Mesenchymal stem cell (in vitro differentiated cells and primary cell): Measurements from ENCODE around the gene BRD4.
A peak's percentile ranks its signal among the peaks of the same experiment; 100 is the strongest.

Source experiments
- DNase-seq: peaks from one replicate; pipeline ENCODE4 v3.0.0-alpha.2; 2013
- H2AFZ ChIP-seq: one replicate; pipeline ENCODE4 v1.6.1; 2013; ENCODE audit warnings: low read depth, mild to moderate bottlenecking, control low read depth, inconsistent platforms, low read length, moderate library complexity
- H2AK5ac ChIP-seq: 2 replicates; pipeline ENCODE4 v1.6.1; 2013; ENCODE audit warnings: low read length, moderate library complexity, mild to moderate bottlenecking, inconsistent platforms; ENCODE audit not compliant: severe bottlenecking
- H2BK120ac ChIP-seq: one replicate; pipeline ENCODE4 v1.6.1; 2013; ENCODE audit warnings: low read depth, mild to moderate bottlenecking, inconsistent platforms, low read length, moderate library complexity
- H2BK12ac ChIP-seq, 2 experiments: one replicate each; pipeline ENCODE4 v1.6.1; 2013; ENCODE audit warnings: inconsistent platforms in 2 of 2, low read length in 2 of 2, mild to moderate bottlenecking in 2 of 2, moderate library complexity in 2 of 2, control low read depth in 1 of 2
- H2BK15ac ChIP-seq: one replicate; pipeline ENCODE4 v1.6.1; 2013; ENCODE audit warnings: mild to moderate bottlenecking, low read depth, inconsistent platforms; ENCODE audit not compliant: poor library complexity, severe bottlenecking
- H2BK5ac ChIP-seq: 2 replicates; pipeline ENCODE4 v1.6.1; 2013; ENCODE audit warnings: low read depth, mild to moderate bottlenecking, low read length, control low read depth, inconsistent platforms; ENCODE audit not compliant: poor library complexity, severe bottlenecking
- H3K14ac ChIP-seq, 2 experiments: one replicate each; pipeline ENCODE4 v1.6.1; 2013; ENCODE audit warnings: inconsistent platforms in 2 of 2, low read length in 2 of 2, control low read depth in 1 of 2, mild to moderate bottlenecking in 1 of 2, moderate library complexity in 1 of 2
- H3K18ac ChIP-seq, 2 experiments: one replicate each; pipeline ENCODE4 v1.6.1; 2013; ENCODE audit warnings: inconsistent platforms in 2 of 2, low read length in 2 of 2, control low read depth in 1 of 2, low read depth in 1 of 2, mild to moderate bottlenecking in 1 of 2
- H3K23ac ChIP-seq, 2 experiments: one replicate each; pipeline ENCODE4 v1.6.1; 2013; ENCODE audit warnings: inconsistent platforms in 2 of 2, low read length in 2 of 2, mild to moderate bottlenecking in 2 of 2, moderate library complexity in 2 of 2, control low read depth in 1 of 2
- H3K27ac ChIP-seq: 2 replicates; pipeline ENCODE4 v1.5.1; 2013; ENCODE audit warnings: mild to moderate bottlenecking, moderate library complexity, low read length, control low read depth, inconsistent platforms; ENCODE audit not compliant: poor library complexity, severe bottlenecking
- H3K27me3 ChIP-seq, 2 experiments: 2 replicates each; pipeline versions ENCODE4 v1.6.1 to v1.7.0; 2013; ENCODE audit warnings: low read length in 2 of 2, mild to moderate bottlenecking in 2 of 2, moderate library complexity in 2 of 2, control low read depth in 1 of 2, inconsistent platforms in 1 of 2; ENCODE audit not compliant: control insufficient read depth in 1 of 2, insufficient read depth in 1 of 2
- H3K36me3 ChIP-seq, 2 experiments: 2 replicates each; pipeline versions ENCODE4 v1.6.1 to v1.7.0; 2013; ENCODE audit warnings: low read length in 2 of 2, control low read depth in 1 of 2, inconsistent platforms in 1 of 2, low read depth in 1 of 2, mild to moderate bottlenecking in 1 of 2; ENCODE audit not compliant: insufficient read depth in 2 of 2, control insufficient read depth in 1 of 2
- H3K4ac ChIP-seq, 2 experiments: one replicate each; pipeline ENCODE4 v1.6.1; 2013; ENCODE audit warnings: inconsistent platforms in 2 of 2, low read length in 2 of 2, mild to moderate bottlenecking in 2 of 2, moderate library complexity in 2 of 2, control low read depth in 1 of 2, low read depth in 1 of 2
- H3K4me1 ChIP-seq: 2 replicates; pipeline ENCODE4 v1.6.1; 2013; ENCODE audit warnings: low read depth, low read length, control low read depth; ENCODE audit not compliant: control insufficient read depth, insufficient read depth
- H3K4me2 ChIP-seq: 2 replicates; pipeline ENCODE4 v1.6.1; 2013; ENCODE audit warnings: low read length, mild to moderate bottlenecking, inconsistent platforms; ENCODE audit not compliant: poor library complexity, severe bottlenecking
- H3K4me3 ChIP-seq, 2 experiments: 2 replicates each; pipeline versions ENCODE4 v1.5.1 to v1.7.0; 2013; ENCODE audit warnings: low read length in 2 of 2, mild to moderate bottlenecking in 2 of 2, control low read depth in 1 of 2, low read depth in 1 of 2; ENCODE audit not compliant: insufficient read depth in 1 of 2
- H3K79me1 ChIP-seq: replicated peaks from 2 replicates; pipeline ENCODE4 v1.6.1; 2013; ENCODE audit warnings: mild to moderate bottlenecking, control low read depth, low read length, inconsistent platforms; ENCODE audit not compliant: poor library complexity, severe bottlenecking
- H3K9ac ChIP-seq: 2 replicates; pipeline ENCODE4 v1.7.0; 2013; ENCODE audit warnings: mild to moderate bottlenecking, low read length, moderate library complexity
- H3K9me3 ChIP-seq: 2 replicates; pipeline ENCODE4 v1.7.0; 2013; ENCODE audit warnings: mild to moderate bottlenecking, low read length; ENCODE audit not compliant: control insufficient read depth
- H4K8ac ChIP-seq: one replicate; pipeline ENCODE4 v1.6.1; 2013; ENCODE audit warnings: inconsistent platforms, mild to moderate bottlenecking, low read length, moderate library complexity
- H4K91ac ChIP-seq: one replicate; pipeline ENCODE4 v1.6.1; 2013; ENCODE audit warnings: mild to moderate bottlenecking, low read length, inconsistent platforms
- WGBS: methylation state at CpG from one replicate; pipeline ENCODE4 v1.1.7; 2013; ENCODE audit warnings: mixed read lengths; 5-methylcytosine and 5-hydroxymethylcytosine counted together

Gene BRD4

GRCh38 chr19:15250640-15250993 is 81.7 kb downstream of the BRD4 start:
- peaks cover 62 to 71% of the 10 kb centered on the region in 2 experiments for H3K36me3 ChIP-seq
- H2BK120ac ChIP-seq, result no peak overlapping the region
- H2AK5ac ChIP-seq, result peak overlapping the region; percentile 7
- peak overlapping the region in 1 of 2 experiments; percentile 65 for H2BK12ac ChIP-seq
- H3K9ac ChIP-seq, result peak overlapping the region; percentile 67
- peak overlapping the region; percentile 17 to 71 for H3K18ac ChIP-seq
- H3K4me3 ChIP-seq, result peak overlapping the region in 1 of 2 experiments; percentile 50
- no peak overlapping the region for H2AFZ ChIP-seq
- no peaks in the 10 kb centered on the region for H3K9me3 ChIP-seq
- 90% methylated on average over 1 of the region's 1 CpG for WGBS
- no peak for DNase-seq
- H3K4me1 ChIP-seq, result peaks cover 60% of the 10 kb centered on the region
- peak overlapping the region in 1 of 2 experiments; percentile 94 for H3K14ac ChIP-seq
- peak overlapping the region in 1 of 2 experiments; percentile 9 for H3K4ac ChIP-seq
- H3K4me2 ChIP-seq, result no peak overlapping the region
- peak overlapping the region in 1 of 2 experiments; percentile 54 for H3K23ac ChIP-seq
- H4K8ac ChIP-seq, result no peak overlapping the region
- no peak overlapping the region for H2BK15ac ChIP-seq
- H2BK5ac ChIP-seq, result no peak overlapping the region
- peaks cover 50% of the 10 kb centered on the region for H3K79me1 ChIP-seq
- peak overlapping the region; percentile 89 for H3K27ac ChIP-seq
- no peaks in the 10 kb centered on the region for H3K27me3 ChIP-seq
- no peak overlapping the region for H4K91ac ChIP-seq

DNA sequence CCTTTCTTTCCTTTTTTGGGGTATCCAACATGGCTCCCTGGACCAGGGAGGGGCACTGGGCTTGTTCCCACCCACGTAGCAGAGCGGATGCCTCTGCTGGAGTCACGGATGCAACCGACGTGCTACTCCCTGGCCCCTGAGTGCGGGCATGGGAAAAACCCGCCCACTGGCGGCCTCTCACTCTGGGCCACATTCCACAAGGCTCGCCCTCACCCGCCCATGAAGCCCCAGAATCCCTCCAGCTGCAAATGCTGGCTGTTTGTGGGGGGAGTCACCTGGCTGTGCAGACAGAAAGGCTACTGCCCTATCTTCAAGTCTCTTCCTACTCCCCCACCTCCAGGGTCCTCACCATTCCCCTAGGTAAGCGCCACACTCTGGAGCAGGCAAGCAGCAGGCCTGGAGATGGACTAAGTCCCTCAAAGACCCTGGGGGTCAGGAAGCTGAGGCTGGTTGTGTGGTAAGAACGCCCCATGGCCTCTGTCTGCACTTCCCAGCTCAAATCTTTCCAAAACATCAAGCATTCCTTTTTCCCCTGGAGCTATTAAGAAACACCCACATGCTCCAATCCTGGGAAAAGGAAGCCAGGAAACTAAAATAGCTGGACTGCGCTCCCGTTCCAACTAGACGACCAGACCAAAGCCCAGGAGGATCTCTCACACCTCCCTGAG is 82.2 kb downstream of the BRD4 start:
- H4K91ac ChIP-seq, result no peak overlapping the region
- no peak overlapping the region for H2BK5ac ChIP-seq
- peak overlapping the region in 1 of 2 experiments; percentile 50 for H3K4me3 ChIP-seq
- H3K36me3 ChIP-seq, result peaks cover 62 to 71% of the 10 kb centered on the region in 2 experiments
- no peak overlapping the region for H3K14ac ChIP-seq
- H3K23ac ChIP-seq, result no peak overlapping the region
- H3K27me3 ChIP-seq, result no peaks in the 10 kb centered on the region
- no peak overlapping the region for H2AFZ ChIP-seq
- peaks cover 50% of the 10 kb centered on the region for H3K79me1 ChIP-seq
- H3K4ac ChIP-seq, result no peak overlapping the region
- H3K27ac ChIP-seq, result peak overlapping the region; percentile 89
- DNase-seq, result peak; percentile 81
- H3K9ac ChIP-seq, result peak overlapping the region; percentile 67
- no peak overlapping the region for H2AK5ac ChIP-seq
- no peaks in the 10 kb centered on the region for H3K9me3 ChIP-seq
- H2BK12ac ChIP-seq, result peak overlapping the region in 1 of 2 experiments; percentile 65
- H3K4me2 ChIP-seq, result no peak overlapping the region
- peaks cover 61% of the 10 kb centered on the region for H3K4me1 ChIP-seq
- peak overlapping the region in 1 of 2 experiments; percentile 71 for H3K18ac ChIP-seq
- peak overlapping the region; percentile 13 for H4K8ac ChIP-seq
- no peak overlapping the region for H2BK15ac ChIP-seq
- 64% methylated on average over 9 of the region's 15 CpGs for WGBS
- no peak overlapping the region for H2BK120ac ChIP-seq

GRCh38 chr19:15249528-15249874 is 82.8 kb downstream of the BRD4 start:
- H3K79me1 ChIP-seq, result peaks cover 49% of the 10 kb centered on the region
- H3K18ac ChIP-seq, result peak overlapping the region in 1 of 2 experiments; percentile 75
- H3K36me3 ChIP-seq, result peaks cover 62 to 71% of the 10 kb centered on the region in 2 experiments
- no peak overlapping the region for H2BK120ac ChIP-seq
- no peaks in the 10 kb centered on the region for H3K9me3 ChIP-seq
- no peak overlapping the region for H2BK5ac ChIP-seq
- H3K9ac ChIP-seq, result peak overlapping the region; percentile 67
- no peak overlapping the region for H4K8ac ChIP-seq
- 89% methylated on average over 6 of the region's 6 CpGs for WGBS
- H2BK12ac ChIP-seq, result peak overlapping the region in 1 of 2 experiments; percentile 87
- H3K14ac ChIP-seq, result peak overlapping the region in 1 of 2 experiments; percentile 93
- peak overlapping the region in 1 of 2 experiments; percentile 14 for H3K4ac ChIP-seq
- peak overlapping the region; percentile 78 for H2AK5ac ChIP-seq
- no peak overlapping the region for H3K23ac ChIP-seq
- no peak overlapping the region for H3K4me2 ChIP-seq
- no peak overlapping the region for H2BK15ac ChIP-seq
- H3K4me1 ChIP-seq, result peaks cover 61% of the 10 kb centered on the region
- DNase-seq, result no peak
- no peaks in the 10 kb centered on the region for H3K27me3 ChIP-seq
- H3K4me3 ChIP-seq, result peak overlapping the region in 1 of 2 experiments; percentile 20
- no peak overlapping the region for H4K91ac ChIP-seq
- H3K27ac ChIP-seq, result peak overlapping the region; percentile 89
- H2AFZ ChIP-seq, result no peak overlapping the region

- DNase-seq, result peak; percentile 88
- no peak overlapping the region for H3K4me2 ChIP-seq
- no peaks in the 10 kb centered on the region for H3K27me3 ChIP-seq
- no peak overlapping the region for H2BK120ac ChIP-seq
- H3K4me3 ChIP-seq, result peak overlapping the region in 1 of 2 experiments; percentile 20
- peak overlapping the region; percentile 46 for H4K91ac ChIP-seq
- peaks cover 67% of the 10 kb centered on the region for H3K4me1 ChIP-seq
- no peak overlapping the region for H4K8ac ChIP-seq
- H2BK5ac ChIP-seq, result no peak overlapping the region
- peak overlapping the region in 1 of 2 experiments; percentile 87 for H2BK12ac ChIP-seq
- no peak overlapping the region for H2BK15ac ChIP-seq
- peaks cover 48% of the 10 kb centered on the region for H3K79me1 ChIP-seq
- WGBS, result 55% methylated on average over 19 of the region's 19 CpGs
- H3K9ac ChIP-seq, result peak overlapping the region; percentile 67
- H3K36me3 ChIP-seq, result peaks cover 60 to 71% of the 10 kb centered on the region in 2 experiments
- no peak overlapping the region for H2AFZ ChIP-seq
- H3K9me3 ChIP-seq, result no peaks in the 10 kb centered on the region
- no peak overlapping the region for H3K23ac ChIP-seq
- H3K18ac ChIP-seq, result peak overlapping the region in 1 of 2 experiments; percentile 75
- peak overlapping the region in 1 of 2 experiments; percentile 93 for H3K14ac ChIP-seq
- H3K27ac ChIP-seq, result peak overlapping the region; percentile 89
- H2AK5ac ChIP-seq, result peak overlapping the region; percentile 78
- H3K4ac ChIP-seq, result peak overlapping the region in 1 of 2 experiments; percentile 14
Observed at GRCh38 chr19:15248648-15249527, 83.5 kb downstream of the BRD4 start.
